Left ventricle myocardium inferior (tissue), 1 donor: ENCODE data around the gene IL26. TPM values are rescaled to one million over a fixed set of nuclear protein-coding genes. Genes with fewer than 3 reads are reported as not detected.
A peak's percentile ranks its signal among the peaks of the same experiment; 100 is the strongest.

Experiments
- DNase-seq: peaks from one replicate; pipeline ENCODE4 v3.0.0-alpha.2; 2020
- H3K27ac ChIP-seq: fragments of 200-600 bp; replicated peaks from 2 replicates; pipeline ENCODE4 v1.8.0; 2021
- H3K27me3 ChIP-seq: fragments of 200-600 bp; 2 replicates; pipeline ENCODE4 v1.8.0; 2021; ENCODE audit warnings: low read depth
- H3K36me3 ChIP-seq: fragments of 200-600 bp; 2 replicates; pipeline ENCODE4 v1.8.0; 2021
- H3K4me1 ChIP-seq: fragments of 200-600 bp; 2 replicates; pipeline ENCODE4 v1.8.0; 2021
- H3K4me3 ChIP-seq: fragments of 200-600 bp; 2 replicates; pipeline ENCODE4 v1.8.0; 2021; ENCODE audit warnings: mild to moderate bottlenecking, moderate library complexity
- H3K9me3 ChIP-seq: fragments of 200-600 bp; replicated peaks from 2 replicates; pipeline ENCODE4 v1.8.0; 2021
- CTCF ChIP-seq: fragments of 200-600 bp; IDR thresholded peaks from 2 replicates; pipeline ENCODE4 v1.8.0; 2021; ENCODE audit warnings: antibody characterized with exemption, mild to moderate bottlenecking, borderline replicate concordance
- intact Hi-C: fragments of 100-400 bp; cut with micrococcal nuclease; formaldehyde crosslinking; loops from one replicate; pipeline ENCODE4 v1.11.0; 2022
- total RNA-seq: library from RNA; stranded (reverse); fragmentation: NEBNext Ultra II Directional; extraction: Animal tissue kit (Norgen Biotek cat#: 25700); gene quantifications from one replicate; pipeline ENCODE4 v1.2.1, GENCODE V29; 2021
- donor health status: DM: no; HTN: yes; CAD: no; lungs with severe emphysema.

The IL26 gene
- total RNA-seq, 1 donor from 2014 or later, result not detected

- H3K4me3 ChIP-seq, result peak overlapping the region; percentile 55
- intact Hi-C loops, result no loop called here
- peak; percentile 7 for TF ChIP-seq CTCF
- no peaks in the 10 kb centered on the region for H3K9me3 ChIP-seq
- no peaks in the 10 kb centered on the region for H3K27me3 ChIP-seq
- peaks cover 29% of the 10 kb centered on the region for H3K4me1 ChIP-seq
- DNase-seq, result no peak
- H3K36me3 ChIP-seq, result no peaks in the 10 kb centered on the region
- H3K27ac ChIP-seq, result peak overlapping the region; percentile 18
Measured at GRCh38 chr12:68236421-68237059, 10.9 kb upstream of the IL26 start.

GRCh38 chr12:68235576-68235975, 10.0 kb upstream of the IL26 start:
- intact Hi-C loops, result no loop called here

GRCh38 chr12:68234140-68234539, 8.5 kb upstream of the IL26 start:
- Histone ChIP-seq H3K36me3 (no peaks in the 10 kb centered on the region), H3K27me3 (no peaks in the 10 kb centered on the region), H3K27ac (no peak overlapping the region), H3K9me3 (no peaks in the 10 kb centered on the region), H3K4me3 (no peak overlapping the region), H3K4me1 (peaks cover 20% of the 10 kb centered on the region)
- no peak for TF ChIP-seq CTCF
- intact Hi-C loops, result no loop called here
- no peak for DNase-seq

More at GRCh38 chr12:68235576-68235975, 10.0 kb upstream of the IL26 start:
- DNase-seq, result no peak
- Histone ChIP-seq H3K9me3 (no peaks in the 10 kb centered on the region), H3K4me1 (peaks cover 20% of the 10 kb centered on the region), H3K4me3 (no peak overlapping the region), H3K27me3 (no peaks in the 10 kb centered on the region), H3K27ac (no peak overlapping the region), H3K36me3 (no peaks in the 10 kb centered on the region)
- no peak for TF ChIP-seq CTCF

- Histone ChIP-seq H3K27me3 (no peaks in the 10 kb centered on the region), H3K4me1 (peaks cover 20% of the 10 kb centered on the region), H3K27ac (no peak overlapping the region), H3K9me3 (no peaks in the 10 kb centered on the region), H3K36me3 (no peaks in the 10 kb centered on the region), H3K4me3 (no peak overlapping the region)
- intact Hi-C loops, result no loop called here
- no peak for DNase-seq
- TF ChIP-seq CTCF, result no peak
Measured at GRCh38 chr12:68233498-68233897, 7.9 kb upstream of the IL26 start.

- intact Hi-C loops, result no loop called here
- no peak for DNase-seq
Measured at GRCh38 chr12:68231691-68232090, 6.1 kb upstream of the IL26 start.

More at GRCh38 chr12:68231691-68232090, 6.1 kb upstream of the IL26 start:
- H3K36me3 ChIP-seq, result no peaks in the 10 kb centered on the region
- H3K9me3 ChIP-seq, result no peaks in the 10 kb centered on the region
- H3K4me3 ChIP-seq, result no peak overlapping the region
- H3K27me3 ChIP-seq, result no peaks in the 10 kb centered on the region
- peaks cover 6% of the 10 kb centered on the region for H3K4me1 ChIP-seq
- TF ChIP-seq CTCF, result no peak
- no peak overlapping the region for H3K27ac ChIP-seq
